NCI-H1105 (cell line): Measurements from ENCODE around the gene ANTXR2.
"Not testable (repeated sequence)": the region's sequence is repeated elsewhere in the genome, so short reads cannot be mapped to it uniquely, and the experiment has no call there.

Experiments
- DNase-seq: peaks from one replicate; lab custom pipeline; 2025; lab: John Stamatoyannopoulos, UW

ANTXR2 gene

GRCh38 chr4:80024335-80024734, 48.7 kb downstream of the ANTXR2 start:
- no peak for DNase-seq

GRCh38 chr4:80022282-80022681, 50.7 kb downstream of the ANTXR2 start:
- DNase-seq: no peak

GRCh38 chr4:80017125-80017854, 55.7 kb downstream of the ANTXR2 start:
- DNase-seq: no peak

GRCh38 chr4:80016506-80016905, 56.5 kb downstream of the ANTXR2 start:
- no peak for DNase-seq

GRCh38 chr4:80015407-80016189, 57.4 kb downstream of the ANTXR2 start:
- DNase-seq: no peak

GRCh38 chr4:80014531-80014930, 58.5 kb downstream of the ANTXR2 start:
- DNase-seq: no peak

GRCh38 chr4:80012291-80012690, 60.7 kb downstream of the ANTXR2 start:
- no peak for DNase-seq

- DNase-seq: no peak
These were observed 61.3 kb downstream of the ANTXR2 start for GRCh38 chr4:80011636-80012236.

- DNase-seq: no peak
These were observed 62.7 kb downstream of the ANTXR2 start for GRCh38 chr4:80010316-80010715.

- no peak for DNase-seq
These were observed 63.2 kb downstream of the ANTXR2 start for GRCh38 chr4:80009806-80010205.

GRCh38 chr4:80008971-80009370, 64.1 kb downstream of the ANTXR2 start:
- no peak for DNase-seq

GRCh38 chr4:80008351-80008750, 64.7 kb downstream of the ANTXR2 start:
- DNase-seq: no peak

GRCh38 chr4:80007745-80008149, 65.3 kb downstream of the ANTXR2 start:
- no peak for DNase-seq

GRCh38 chr4:80006935-80007744, 65.9 kb downstream of the ANTXR2 start:
- DNase-seq: no peak

GRCh38 chr4:80005863-80006262, 67.2 kb downstream of the ANTXR2 start:
- no peak for DNase-seq

GRCh38 chr4:80004319-80004718, 68.7 kb downstream of the ANTXR2 start:
- DNase-seq: no peak

GRCh38 chr4:80002559-80002958, 70.5 kb downstream of the ANTXR2 start:
- DNase-seq: not testable (repeated sequence)

- not testable (repeated sequence) for DNase-seq
These were observed 74.0 kb downstream of the ANTXR2 start for GRCh38 chr4:79999048-79999447.

GRCh38 chr4:79998201-79998600, 74.8 kb downstream of the ANTXR2 start:
- no peak for DNase-seq

GRCh38 chr4:79996851-79997250, 76.2 kb downstream of the ANTXR2 start:
- no peak for DNase-seq

GRCh38 chr4:79993476-79993875, 79.6 kb downstream of the ANTXR2 start:
- no peak for DNase-seq

- no peak for DNase-seq
These were observed 81.4 kb downstream of the ANTXR2 start for GRCh38 chr4:79991601-79992000.
